GM12873 (cell line): ENCODE results near the gene MAPKBP1.

Source experiments
- TF ChIP-seq, protein P1 (sequence below): IDR thresholded peaks from 2 replicates; pipeline ENCODE4 v1.5.1; 2012; ENCODE audit warnings: low read depth, mild to moderate bottlenecking, moderate library complexity, low read length, control low read depth; ENCODE audit not compliant: insufficient read depth; ENCODE audit errors: missing control alignments

MAPKBP1 gene

DNA sequence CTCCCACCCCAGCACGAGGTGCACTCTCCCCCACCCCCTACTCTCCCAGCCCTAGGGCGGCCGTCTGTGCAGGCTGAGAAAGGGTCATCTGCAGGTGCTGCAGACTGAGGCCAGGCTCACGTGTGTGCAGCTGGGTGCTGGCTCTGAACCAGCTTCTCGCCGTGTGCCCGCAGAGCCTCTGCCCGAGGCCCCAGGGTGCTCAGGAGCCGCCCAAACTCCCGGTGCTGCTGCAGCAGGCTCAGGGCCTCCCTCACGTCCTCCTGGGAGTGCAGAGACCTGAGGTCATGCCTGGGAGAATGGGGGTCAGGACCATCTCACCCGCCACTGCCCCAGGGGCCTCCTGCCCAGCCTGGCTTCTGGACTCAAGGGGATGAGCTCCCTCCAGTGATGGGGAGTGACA is 102.4 kb downstream of the MAPKBP1 start:
- TF ChIP-seq, protein P1, sequence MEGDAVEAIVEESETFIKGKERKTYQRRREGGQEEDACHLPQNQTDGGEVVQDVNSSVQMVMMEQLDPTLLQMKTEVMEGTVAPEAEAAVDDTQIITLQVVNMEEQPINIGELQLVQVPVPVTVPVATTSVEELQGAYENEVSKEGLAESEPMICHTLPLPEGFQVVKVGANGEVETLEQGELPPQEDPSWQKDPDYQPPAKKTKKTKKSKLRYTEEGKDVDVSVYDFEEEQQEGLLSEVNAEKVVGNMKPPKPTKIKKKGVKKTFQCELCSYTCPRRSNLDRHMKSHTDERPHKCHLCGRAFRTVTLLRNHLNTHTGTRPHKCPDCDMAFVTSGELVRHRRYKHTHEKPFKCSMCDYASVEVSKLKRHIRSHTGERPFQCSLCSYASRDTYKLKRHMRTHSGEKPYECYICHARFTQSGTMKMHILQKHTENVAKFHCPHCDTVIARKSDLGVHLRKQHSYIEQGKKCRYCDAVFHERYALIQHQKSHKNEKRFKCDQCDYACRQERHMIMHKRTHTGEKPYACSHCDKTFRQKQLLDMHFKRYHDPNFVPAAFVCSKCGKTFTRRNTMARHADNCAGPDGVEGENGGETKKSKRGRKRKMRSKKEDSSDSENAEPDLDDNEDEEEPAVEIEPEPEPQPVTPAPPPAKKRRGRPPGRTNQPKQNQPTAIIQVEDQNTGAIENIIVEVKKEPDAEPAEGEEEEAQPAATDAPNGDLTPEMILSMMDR, result no peak
